22Rv1 (cell line): ENCODE results near the gene SRL.

Experiments
- ZFX ChIP-seq: fragments of 450-650 bp; IDR thresholded peaks from 2 replicates; pipeline ENCODE4 v1.6.1; 2017; ENCODE audit warnings: antibody characterized with exemption, borderline replicate concordance
- TF ChIP-seq, protein P1 (sequence below): fragments of 450-650 bp; IDR thresholded peaks from 2 replicates; pipeline ENCODE4 v1.5.1; 2017; ENCODE audit warnings: mild to moderate bottlenecking

DNA sequence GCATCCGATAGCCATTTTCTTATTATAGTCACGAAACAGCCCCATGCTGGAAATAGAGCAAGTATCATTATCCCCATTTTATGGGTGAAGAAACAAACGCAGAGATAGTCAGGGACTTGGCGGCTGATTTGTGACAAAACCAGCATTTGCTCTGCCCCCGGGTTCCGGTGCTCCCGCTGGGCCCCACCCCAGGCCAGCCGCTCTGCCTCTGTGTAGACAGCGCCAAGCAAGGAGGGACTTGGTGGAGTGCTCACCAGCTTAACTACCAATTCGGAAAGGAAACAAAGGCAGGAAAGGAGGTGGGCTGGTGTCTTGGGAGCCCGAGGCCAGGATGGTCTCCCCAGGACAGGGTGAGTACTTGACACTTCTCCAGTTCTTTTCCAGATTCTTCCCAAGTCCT is 10.0 kb downstream of the SRL start:
- TF ChIP-seq, protein P1, sequence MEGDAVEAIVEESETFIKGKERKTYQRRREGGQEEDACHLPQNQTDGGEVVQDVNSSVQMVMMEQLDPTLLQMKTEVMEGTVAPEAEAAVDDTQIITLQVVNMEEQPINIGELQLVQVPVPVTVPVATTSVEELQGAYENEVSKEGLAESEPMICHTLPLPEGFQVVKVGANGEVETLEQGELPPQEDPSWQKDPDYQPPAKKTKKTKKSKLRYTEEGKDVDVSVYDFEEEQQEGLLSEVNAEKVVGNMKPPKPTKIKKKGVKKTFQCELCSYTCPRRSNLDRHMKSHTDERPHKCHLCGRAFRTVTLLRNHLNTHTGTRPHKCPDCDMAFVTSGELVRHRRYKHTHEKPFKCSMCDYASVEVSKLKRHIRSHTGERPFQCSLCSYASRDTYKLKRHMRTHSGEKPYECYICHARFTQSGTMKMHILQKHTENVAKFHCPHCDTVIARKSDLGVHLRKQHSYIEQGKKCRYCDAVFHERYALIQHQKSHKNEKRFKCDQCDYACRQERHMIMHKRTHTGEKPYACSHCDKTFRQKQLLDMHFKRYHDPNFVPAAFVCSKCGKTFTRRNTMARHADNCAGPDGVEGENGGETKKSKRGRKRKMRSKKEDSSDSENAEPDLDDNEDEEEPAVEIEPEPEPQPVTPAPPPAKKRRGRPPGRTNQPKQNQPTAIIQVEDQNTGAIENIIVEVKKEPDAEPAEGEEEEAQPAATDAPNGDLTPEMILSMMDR: no peak
- TF ChIP-seq ZFX: no peak
